GM12878 (cell line): ENCODE results near the gene C22orf42. TPM values are rescaled to one million over a fixed set of nuclear protein-coding genes. Genes with fewer than 3 reads are reported as not detected.

ENCODE experiments used
- ATAC-seq: fragments of 200-7000 bp; cut with Tn5 transposase; 3 replicates; pipeline ENCODE4 v1.9.1; 2020; ENCODE audit warnings: mild to moderate bottlenecking, moderate library complexity
- BruUV-seq: library from RNA; stranded (reverse); fragments of 400-500 nt; replicated peaks from 2 replicates; lab custom pipeline; 2021; lab: Mats Ljungman, UMichigan
- CTCF ChIA-PET: fragments of 300-600 bp; sonication (Branson Sonifier 250); formaldehyde crosslinking; extraction: SDS; loops from one replicate; lab custom pipeline; 2021; ENCODE audit warnings: inconsistent platforms; lab: Yijun Ruan, JAX
- POLR2A ChIA-PET: fragments of 350-600 bp; formaldehyde crosslinking; extraction: SDS; loops from one replicate; lab custom pipeline; 2021; ENCODE audit warnings: inconsistent platforms; lab: Charles Lee
- RAD21 ChIA-PET: fragments of 300-600 bp; sonication (Branson Sonifier 250); formaldehyde crosslinking; loops from one replicate; lab custom pipeline; 2023; ENCODE audit warnings: antibody characterized with exemption; ENCODE audit not compliant: unreplicated experiment; lab: Charles Lee
- SMC1A ChIA-PET: fragments of 300-600 bp; sonication (Branson Sonifier 250); formaldehyde crosslinking; loops from one replicate; lab custom pipeline; 2023; ENCODE audit not compliant: unreplicated experiment, uncharacterized antibody; lab: Charles Lee
- DNase-seq: peaks from one replicate; pipeline ENCODE4 v3.0.0-alpha.2; 2011; ENCODE audit warnings: low read depth, low spot score
- FAIRE-seq: peaks from 3 replicates; lab custom pipeline; 2011; peaks lifted over from hg19 to GRCh38; lab: Jason Lieb, UNC
- H2AFZ ChIP-seq: 2 replicates; pipeline ENCODE4 v1.6.0; 2011; ENCODE audit warnings: low read depth, low read length, control low read depth; ENCODE audit not compliant: control insufficient read depth
- H3K27ac ChIP-seq: 2 replicates; pipeline ENCODE4 v1.5.1; 2011; ENCODE audit warnings: control low read depth; ENCODE audit not compliant: control insufficient read depth, insufficient read depth
- H3K27me3 ChIP-seq, 2 experiments: replicated peaks in 1 of 2; 2 replicates each; pipeline versions ENCODE4 v1.6.0 to v1.6.1; 2011; ENCODE audit warnings: low read length in 1 of 2; ENCODE audit not compliant: control insufficient read depth in 2 of 2, insufficient read depth in 2 of 2
- H3K36me3 ChIP-seq, 2 experiments: 2 replicates each; pipeline ENCODE4 v1.5.1; 2011; ENCODE audit warnings: low read length in 1 of 2; ENCODE audit not compliant: control insufficient read depth in 2 of 2, insufficient read depth in 2 of 2
- H3K4me1 ChIP-seq: 2 replicates; pipeline ENCODE4 v1.6.1; 2011; ENCODE audit warnings: mild to moderate bottlenecking, low read length, moderate library complexity, mixed read lengths; ENCODE audit not compliant: control insufficient read depth, insufficient read depth
- H3K4me2 ChIP-seq: 2 replicates; pipeline ENCODE4 v1.6.0; 2011; ENCODE audit warnings: control low read depth; ENCODE audit not compliant: control insufficient read depth, insufficient read depth
- H3K4me3 ChIP-seq: fragments of 200-600 bp; sonication (generic); 2 replicates; pipeline ENCODE4 v1.5.1; 2016
- H3K79me2 ChIP-seq: 2 replicates; pipeline ENCODE4 v1.6.0; 2011; ENCODE audit warnings: low read length; ENCODE audit not compliant: control insufficient read depth, insufficient read depth
- H3K9ac ChIP-seq: 2 replicates; pipeline ENCODE4 v1.8.0; 2011; ENCODE audit warnings: low read length, control low read depth, mixed read lengths; ENCODE audit not compliant: control insufficient read depth, insufficient read depth
- H3K9me3 ChIP-seq: replicated peaks from 3 replicates; pipeline ENCODE4 v1.5.1; 2011; ENCODE audit warnings: mild to moderate bottlenecking, low read length; ENCODE audit not compliant: control insufficient read depth, insufficient read depth
- H4K20me1 ChIP-seq: 2 replicates; pipeline ENCODE4 v1.6.0; 2011; ENCODE audit not compliant: control insufficient read depth, insufficient read depth
- CEBPZ ChIP-seq: fragments of 150-350 bp; IDR thresholded peaks from 2 replicates; pipeline ENCODE4 v1.6.1; 2016; ENCODE audit warnings: low read depth, low read length
- FOXK2 ChIP-seq: fragments of 450-650 bp; IDR thresholded peaks from 2 replicates; pipeline ENCODE4 v1.6.1; 2017; ENCODE audit warnings: mild to moderate bottlenecking, moderate library complexity
- HDGF ChIP-seq: fragments of 450-650 bp; IDR thresholded peaks from 2 replicates; pipeline ENCODE4 v1.6.1; 2016; ENCODE audit warnings: antibody characterized with exemption
- STAT1 ChIP-seq: fragments of 450-650 bp; conservative IDR thresholded peaks from 2 replicates; pipeline ENCODE4 v1.6.1; 2014; ENCODE audit warnings: antibody characterized with exemption, mild to moderate bottlenecking
- ZNF384 ChIP-seq: IDR thresholded peaks from 2 replicates; pipeline ENCODE4 v1.6.1; 2012; ENCODE audit warnings: low read depth, mild to moderate bottlenecking, low read length, improper control_type of control experiment, borderline replicate concordance
- ZSCAN29 ChIP-seq: fragments of 450-650 bp; IDR thresholded peaks from 2 replicates; pipeline ENCODE4 v1.6.1; 2017; ENCODE audit warnings: mild to moderate bottlenecking, moderate library complexity
- WGBS: methylation state at CpG from one replicate; pipeline ENCODE4 v1.1.6; 2016; ENCODE audit warnings: low lambda C conversion rate; ENCODE audit not compliant: insufficient replicate concordance, insufficient coverage; ENCODE audit errors: missing lambda C conversion rate; 5-methylcytosine and 5-hydroxymethylcytosine counted together
- in situ Hi-C: fragments of 300-500 bp; cut with MboI; formaldehyde crosslinking; loops from 9 replicates; pipeline ENCODE4 v1.14.3; 2018; ENCODE audit warnings: mixed read lengths
- intact Hi-C: fragments of 100-400 bp; cut with micrococcal nuclease; formaldehyde crosslinking; loops from one replicate; pipeline ENCODE4 v1.14.2; 2022; ENCODE audit not compliant: unreplicated experiment
- polyA plus RNA-seq, 11 experiments: library from polyadenylated mRNA; depleted of rRNA in 4 of 11; unstranded in 6 of 11; stranded (reverse) in 5 of 11; fragments of >200 nt; fragmentation: Nextera tagmentation in 4 of 11; fragmentation: Illumina TruSeq in 1 of 11; extraction: Ambion mirVana in 4 of 11; extraction: Trizol in 1 of 11; gene quantifications; 1 replicate in 1 of 11; 2 replicates in 10 of 11; pipeline versions ENCODE4 v1.2.1 to v1.2.3, GENCODE V29; 2011 to 2016; ENCODE audit warnings: inconsistent platforms in 2 of 11, missing spikeins in 2 of 11, low read depth in 1 of 11
- small RNA-seq: library from RNA; depleted of rRNA; stranded (forward); fragments of <200 nt; gene quantifications from one replicate; pipeline ENCODE3, GENCODE V24; 2014
- total RNA-seq, 4 experiments: library from RNA; depleted of rRNA in 3 of 4; stranded (reverse); fragments of >200 nt in 3 of 4; fragmentation: Illumina TruSeq in 1 of 4; extraction: Trizol in 1 of 4; gene quantifications; 2 replicates each; pipeline versions ENCODE4 v1.2.1 to v1.2.3, GENCODE V29; 2013 to 2021

Gene C22orf42
- total and polyA plus RNA-seq, 10 of the 15 experiments (the other 5 are each of a cell fraction or from before 2014, with no cell fraction given): not detected

- no peak for DNase-seq
- no peaks in the 10 kb centered on the region for H3K79me2 ChIP-seq
- H3K4me3 ChIP-seq: no peak overlapping the region
- no peaks in the 10 kb centered on the region for H3K4me1 ChIP-seq
- no peak for ATAC-seq
- no peak for TF ChIP-seq CEBPZ
- TF ChIP-seq FOXK2: no peak
- TF ChIP-seq STAT1: no peak
- TF ChIP-seq ZSCAN29: no peak
- no peak for TF ChIP-seq HDGF
- no peak for TF ChIP-seq ZNF384
- H3K36me3 ChIP-seq: no peaks in the 10 kb centered on the region
- 7% methylated on average over 1 of the region's 1 CpG for WGBS
- intact Hi-C loops (loop anchor here (10.0 kb wide), 2 partner anchors 104 to 164 kb away; partner anchors contain the start of gene RFPL2), in situ Hi-C loops (no loop called here)
- POLR2A ChIA-PET: no interaction called here
- no peaks in the 10 kb centered on the region for H4K20me1 ChIP-seq
- H3K9ac ChIP-seq: no peak overlapping the region
- BruUV-seq: no TSS peak
- no peak overlapping the region for H3K4me2 ChIP-seq
- H2AFZ ChIP-seq: no peak overlapping the region
- H3K27ac ChIP-seq: no peak overlapping the region
- RAD21 ChIA-PET: no interaction called here
- H3K9me3 ChIP-seq: no peaks in the 10 kb centered on the region
- H3K27me3 ChIP-seq: no peaks in the 10 kb centered on the region
- CTCF ChIA-PET: no interaction called here
- SMC1A ChIA-PET: no interaction called here
- FAIRE-seq: no peak
Observed at GRCh38 chr22:32100711-32101110, 58.4 kb downstream of the C22orf42 start.

Small RNAs within 50 kb of the gene (small RNA-seq; reads per million reads assigned to genes)
- not detected for gene AP1B1P2
- gene RF02171: not detected

Other genes starting within 250 kb of the C22orf42 start
- gene YWHAH, start 214.8 kb downstream of the C22orf42 start, total RNA-seq (2014; rRNA removed): 101 and 115 TPM in 2 replicates
- gene YWHAH, start 214.8 kb downstream of the C22orf42 start, total RNA-seq (2014; rRNA removed; fragmentation: Illumina TruSeq; extraction: Trizol): 90.0 and 97.6 TPM in 2 replicates
- 113 and 123 TPM in 2 replicates for gene YWHAH, start 214.8 kb downstream of the C22orf42 start, total RNA-seq (2021)
- gene YWHAH, start 214.8 kb downstream of the C22orf42 start, polyA plus RNA-seq (2011; rRNA removed): 82.6 and 103 TPM in 2 replicates
- 142 and 145 TPM in 2 replicates for gene YWHAH, start 214.8 kb downstream of the C22orf42 start, polyA plus RNA-seq (2014; fragmentation: Illumina TruSeq; extraction: Trizol)
- gene YWHAH, start 214.8 kb downstream of the C22orf42 start, polyA plus RNA-seq (2014; fragmentation: Nextera tagmentation; extraction: Ambion mirVana): 10 to 100 TPM; 34.2 to 43.7 TPM
- gene YWHAH, start 214.8 kb downstream of the C22orf42 start, polyA plus RNA-seq (2014; rRNA removed): 115 and 126 TPM in 2 replicates
- 100 to 1,000 TPM; 139 to 197 TPM for gene YWHAH, start 214.8 kb downstream of the C22orf42 start, polyA plus RNA-seq (2016; fragmentation: Nextera tagmentation; extraction: Ambion mirVana)
- gene SLC5A1, start 116.0 kb downstream of the C22orf42 start, total RNA-seq (2014; rRNA removed): not detected in 2 replicates
- not detected in 2 replicates for gene SLC5A1, start 116.0 kb downstream of the C22orf42 start, total RNA-seq (2014; rRNA removed; fragmentation: Illumina TruSeq; extraction: Trizol)
- not detected in 2 replicates for gene SLC5A1, start 116.0 kb downstream of the C22orf42 start, total RNA-seq (2021)
- not detected in 2 replicates for gene SLC5A1, start 116.0 kb downstream of the C22orf42 start, polyA plus RNA-seq (2011; rRNA removed)
- gene SLC5A1, start 116.0 kb downstream of the C22orf42 start, polyA plus RNA-seq (2014; fragmentation: Illumina TruSeq; extraction: Trizol): not detected in 2 replicates
- gene SLC5A1, start 116.0 kb downstream of the C22orf42 start, polyA plus RNA-seq (2014; fragmentation: Nextera tagmentation; extraction: Ambion mirVana): not detected
- gene SLC5A1, start 116.0 kb downstream of the C22orf42 start, polyA plus RNA-seq (2014; rRNA removed): 0.01 TPM in 1 of 2 replicates, not detected in the other
- not detected for gene SLC5A1, start 116.0 kb downstream of the C22orf42 start, polyA plus RNA-seq (2016; fragmentation: Nextera tagmentation; extraction: Ambion mirVana)
- gene RFPL2, start 45.8 kb upstream of the C22orf42 start, total RNA-seq (2014; rRNA removed): not detected in 2 replicates
- not detected in 2 replicates for gene RFPL2, start 45.8 kb upstream of the C22orf42 start, total RNA-seq (2014; rRNA removed; fragmentation: Illumina TruSeq; extraction: Trizol)
- not detected in 2 replicates for gene RFPL2, start 45.8 kb upstream of the C22orf42 start, total RNA-seq (2021)
- gene RFPL2, start 45.8 kb upstream of the C22orf42 start, polyA plus RNA-seq (2011; rRNA removed): not detected in 2 replicates
- not detected in 2 replicates for gene RFPL2, start 45.8 kb upstream of the C22orf42 start, polyA plus RNA-seq (2014; fragmentation: Illumina TruSeq; extraction: Trizol)
- not detected for gene RFPL2, start 45.8 kb upstream of the C22orf42 start, polyA plus RNA-seq (2014; fragmentation: Nextera tagmentation; extraction: Ambion mirVana)
- gene RFPL2, start 45.8 kb upstream of the C22orf42 start, polyA plus RNA-seq (2014; rRNA removed): not detected in 2 replicates
- not detected for gene RFPL2, start 45.8 kb upstream of the C22orf42 start, polyA plus RNA-seq (2016; fragmentation: Nextera tagmentation; extraction: Ambion mirVana)
- gene SLC5A4, start 96.0 kb upstream of the C22orf42 start, total RNA-seq (2014; rRNA removed): not detected in 2 replicates
- not detected in 2 replicates for gene SLC5A4, start 96.0 kb upstream of the C22orf42 start, total RNA-seq (2014; rRNA removed; fragmentation: Illumina TruSeq; extraction: Trizol)
- not detected in 2 replicates for gene SLC5A4, start 96.0 kb upstream of the C22orf42 start, total RNA-seq (2021)
- not detected in 2 replicates for gene SLC5A4, start 96.0 kb upstream of the C22orf42 start, polyA plus RNA-seq (2011; rRNA removed)
- not detected in 2 replicates for gene SLC5A4, start 96.0 kb upstream of the C22orf42 start, polyA plus RNA-seq (2014; fragmentation: Illumina TruSeq; extraction: Trizol)
- not detected for gene SLC5A4, start 96.0 kb upstream of the C22orf42 start, polyA plus RNA-seq (2014; fragmentation: Nextera tagmentation; extraction: Ambion mirVana)
- gene SLC5A4, start 96.0 kb upstream of the C22orf42 start, polyA plus RNA-seq (2014; rRNA removed): not detected in 2 replicates
- gene SLC5A4, start 96.0 kb upstream of the C22orf42 start, polyA plus RNA-seq (2016; fragmentation: Nextera tagmentation; extraction: Ambion mirVana): not detected
- gene RFPL3, start 198.6 kb upstream of the C22orf42 start, total RNA-seq (2014; rRNA removed): not detected in 2 replicates
- not detected in 2 replicates for gene RFPL3, start 198.6 kb upstream of the C22orf42 start, total RNA-seq (2014; rRNA removed; fragmentation: Illumina TruSeq; extraction: Trizol)
- gene RFPL3, start 198.6 kb upstream of the C22orf42 start, total RNA-seq (2021): not detected in 2 replicates
- gene RFPL3, start 198.6 kb upstream of the C22orf42 start, polyA plus RNA-seq (2011; rRNA removed): not detected in 2 replicates
- gene RFPL3, start 198.6 kb upstream of the C22orf42 start, polyA plus RNA-seq (2014; fragmentation: Illumina TruSeq; extraction: Trizol): not detected in 2 replicates
- not detected for gene RFPL3, start 198.6 kb upstream of the C22orf42 start, polyA plus RNA-seq (2014; fragmentation: Nextera tagmentation; extraction: Ambion mirVana)
- gene RFPL3, start 198.6 kb upstream of the C22orf42 start, polyA plus RNA-seq (2014; rRNA removed): not detected in 2 replicates
- gene RFPL3, start 198.6 kb upstream of the C22orf42 start, polyA plus RNA-seq (2016; fragmentation: Nextera tagmentation; extraction: Ambion mirVana): not detected